Body of pancreas (tissue), 4 donors: ENCODE measurements around the gene YKT6.

ENCODE experiments used
- CTCF ChIP-seq, 7 experiments: fragments of 450-650 bp in 4 of 7; fragments of 200-600 bp in 3 of 7; sonication (generic) in 3 of 7; IDR thresholded peaks; one replicate each; pipeline ENCODE4 v1.5.1; 2016 to 2019; ENCODE audit warnings: antibody characterized with exemption in 7 of 7
- POLR2A ChIP-seq, 3 donors: fragments of 450-650 bp; IDR thresholded peaks; one replicate each; pipeline ENCODE4 v1.6.1; 2016; ENCODE audit warnings: antibody characterized with exemption in 3 of 3, mild to moderate bottlenecking in 2 of 3

GRCh38 chr7:44261240-44261639, 60.5 kb downstream of the YKT6 start:
- TF ChIP-seq CTCF (IDR thresholded peaks at IDR 0.05) (no peak), POLR2A (IDR thresholded peaks at IDR 0.05) (no peak)
